ENCODE measurements around the gene PRAMEF15.
"Not testable (repeated sequence)": the region's sequence is repeated elsewhere in the genome, so short reads cannot be mapped to it uniquely, and the experiment has no call there.

PRAMEF15 gene

GRCh38 chr1:13315281-13315680 is at the start of gene PRAMEF15:
PRAMEF15 (plus strand) TSS chr1:13315581; CDS start chr1:13318408, 2,827 bp downstream.
- not testable (repeated sequence) for DNase-seq

GRCh38 chr1:13277016-13277415 is 38.4 kb upstream of the PRAMEF15 start:
- DNase-seq, result not testable (repeated sequence)

GRCh38 chr1:13279617-13280016 is 35.8 kb upstream of the PRAMEF15 start:
- not testable (repeated sequence) for DNase-seq

- not testable (repeated sequence) for DNase-seq
Measured at GRCh38 chr1:13285037-13285436, 30.3 kb upstream of the PRAMEF15 start, which contains the start of gene PRAMEF8. PRAMEF8 (minus strand) TSS chr1:13285137; CDS start chr1:13284091, 1,046 bp downstream.

GRCh38 chr1:13289030-13289429 is 26.4 kb upstream of the PRAMEF15 start:
- DNase-seq, result not testable (repeated sequence)

GRCh38 chr1:13297216-13297931 is 18.0 kb upstream of the PRAMEF15 start:
- DNase-seq, result not testable (repeated sequence)

- not testable (repeated sequence) for DNase-seq
Measured at GRCh38 chr1:13298699-13299098, 16.7 kb upstream of the PRAMEF15 start.

GRCh38 chr1:13302197-13302596 is 13.2 kb upstream of the PRAMEF15 start:
- not testable (repeated sequence) for DNase-seq

- not testable (repeated sequence) for DNase-seq
Measured at GRCh38 chr1:13303239-13303638, 12.1 kb upstream of the PRAMEF15 start, which contains the start of gene PRAMEF33. PRAMEF33 (plus strand) TSS chr1:13303539; CDS start chr1:13305955, 2,416 bp downstream.

- DNase-seq, result not testable (repeated sequence)
Measured at GRCh38 chr1:13342496-13342895, 27.1 kb downstream of the PRAMEF15 start.

GRCh38 chr1:13347034-13347433 is 31.7 kb downstream of the PRAMEF15 start, which contains the start of gene PRAMEF14:
PRAMEF14 (minus strand) TSS chr1:13347134; CDS start chr1:13345314, 1,820 bp downstream.
- not testable (repeated sequence) for DNase-seq

- not testable (repeated sequence) for DNase-seq
Measured at GRCh38 chr1:13353476-13353875, 38.1 kb downstream of the PRAMEF15 start.

- not testable (repeated sequence) for DNase-seq
Measured at GRCh38 chr1:13354475-13354874, 39.1 kb downstream of the PRAMEF15 start.

- DNase-seq, result peak; percentile 6
Measured at GRCh38 chr1:13356774-13357173, 41.4 kb downstream of the PRAMEF15 start.

GRCh38 chr1:13362364-13362763 is 47.0 kb downstream of the PRAMEF15 start:
- DNase-seq, result not testable (repeated sequence)

GRCh38 chr1:13364928-13365327 is 49.5 kb downstream of the PRAMEF15 start:
- not testable (repeated sequence) for DNase-seq

- not testable (repeated sequence) for DNase-seq
Measured at GRCh38 chr1:13366536-13366935, 51.2 kb downstream of the PRAMEF15 start.

- DNase-seq, result not testable (repeated sequence)
Measured at GRCh38 chr1:13368544-13368943, 53.2 kb downstream of the PRAMEF15 start.
